ENCODE results near the gene RDH11.

GRCh38 chr14:67679006-67679405 is 16.6 kb downstream of the RDH11 start:
- TF ChIP-seq POLR2AphosphoS5 (IDR thresholded peaks at IDR 0.05), result no peak
- TF ChIP-seq CTCF (IDR thresholded peaks at IDR 0.05), result no peak
- no peak for TF ChIP-seq POLR2A (IDR thresholded peaks at IDR 0.05)

All from upper lobe of left lung (tissue), 4 donors.